Thoracic aorta (tissue), 2 donors: ENCODE results near the gene RIT1. TPM values are rescaled to one million over a fixed set of nuclear protein-coding genes. Genes with fewer than 3 reads are reported as not detected.
"Not testable (repeated sequence)": the region's sequence is repeated elsewhere in the genome, so short reads cannot be mapped to it uniquely, and the experiment has no call there.

Source experiments
- ATAC-seq: fragments of 150-250 bp; one replicate; pipeline ENCODE4 v1.8.0; 2017; ENCODE audit warnings: low read depth; ENCODE audit not compliant: insufficient number of reproducible peaks, low FRiP score
- DNase-seq: peaks from one replicate; pipeline ENCODE4 v3.0.0-alpha.2; 2020; ENCODE audit warnings: low spot score
- H3K27ac ChIP-seq, 2 donors: fragments of 200-600 bp; sonication (generic); 1 replicate in 1 of 2; 2 replicates in 1 of 2; pipeline ENCODE4 v1.5.1; 2016; ENCODE audit warnings: mild to moderate bottlenecking in 2 of 2, moderate library complexity in 2 of 2
- H3K27me3 ChIP-seq: fragments of 200-600 bp; sonication (generic); replicated peaks from 2 replicates; pipeline ENCODE4 v1.6.0; 2016; ENCODE audit warnings: mild to moderate bottlenecking; ENCODE audit not compliant: insufficient read depth
- H3K36me3 ChIP-seq: fragments of 200-600 bp; sonication (generic); one replicate; pipeline ENCODE4 v1.5.1; 2016
- H3K4me1 ChIP-seq, 2 donors: fragments of 200-600 bp; sonication (generic); 1 replicate in 1 of 2; 2 replicates in 1 of 2; pipeline versions ENCODE4 v1.5.1 to v1.6.0; 2016; ENCODE audit warnings: low read depth in 2 of 2, mild to moderate bottlenecking in 1 of 2; ENCODE audit not compliant: control insufficient read depth in 1 of 2
- H3K4me3 ChIP-seq: fragments of 200-600 bp; sonication (generic); 2 replicates; pipeline ENCODE4 v1.5.1; 2016; ENCODE audit warnings: mild to moderate bottlenecking
- H3K9me3 ChIP-seq: fragments of 200-600 bp; sonication (generic); 2 replicates; pipeline ENCODE4 v1.5.1; 2016
- total RNA-seq, 2 donors: library from RNA; depleted of rRNA; stranded (reverse); fragments of >200 nt; gene quantifications; one replicate each; pipeline versions ENCODE4 v1.1.0 to v1.2.3, GENCODE V29; 2016
- TF ChIP-seq, protein P1 (sequence below): fragments of 200-600 bp; sonication (generic); IDR thresholded peaks from one replicate; pipeline ENCODE4 v1.5.1; 2019; ENCODE audit warnings: antibody characterized with exemption

RIT1 gene
- total RNA-seq, 2 donors from 2014 or later: 27.1 to 42.8 TPM

DNA sequence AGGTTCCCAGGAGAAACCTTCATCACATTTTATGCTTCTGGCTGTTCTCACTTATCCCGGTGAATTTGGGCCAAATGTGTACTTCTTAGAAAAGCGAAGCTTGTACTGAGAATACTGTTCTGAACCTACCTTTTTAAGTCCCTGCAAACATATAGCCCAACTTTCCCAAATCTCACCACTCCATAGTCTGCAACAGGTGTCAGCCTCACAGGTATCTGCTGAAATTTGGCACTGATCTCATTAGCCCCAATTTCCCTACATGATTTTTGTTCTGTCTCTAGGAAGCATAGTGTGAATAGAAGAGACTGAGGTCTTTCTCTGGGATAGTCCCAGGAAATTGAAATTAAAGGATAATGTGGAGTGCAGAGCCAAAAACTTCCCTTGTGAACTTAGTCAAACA lies 11.5 kb downstream of the RIT1 start:
- Histone ChIP-seq H3K4me3 (no peak overlapping the region), H3K4me1 (peaks cover 0 to under 1% of the 10 kb centered on the region in 2 donors), H3K27ac (no peak overlapping the region), H3K27me3 (no peaks in the 10 kb centered on the region), H3K36me3 (peaks cover 62% of the 10 kb centered on the region), H3K9me3 (no peaks in the 10 kb centered on the region)
- ATAC-seq (no peak), DNase-seq (no peak)
- TF ChIP-seq, protein P1, sequence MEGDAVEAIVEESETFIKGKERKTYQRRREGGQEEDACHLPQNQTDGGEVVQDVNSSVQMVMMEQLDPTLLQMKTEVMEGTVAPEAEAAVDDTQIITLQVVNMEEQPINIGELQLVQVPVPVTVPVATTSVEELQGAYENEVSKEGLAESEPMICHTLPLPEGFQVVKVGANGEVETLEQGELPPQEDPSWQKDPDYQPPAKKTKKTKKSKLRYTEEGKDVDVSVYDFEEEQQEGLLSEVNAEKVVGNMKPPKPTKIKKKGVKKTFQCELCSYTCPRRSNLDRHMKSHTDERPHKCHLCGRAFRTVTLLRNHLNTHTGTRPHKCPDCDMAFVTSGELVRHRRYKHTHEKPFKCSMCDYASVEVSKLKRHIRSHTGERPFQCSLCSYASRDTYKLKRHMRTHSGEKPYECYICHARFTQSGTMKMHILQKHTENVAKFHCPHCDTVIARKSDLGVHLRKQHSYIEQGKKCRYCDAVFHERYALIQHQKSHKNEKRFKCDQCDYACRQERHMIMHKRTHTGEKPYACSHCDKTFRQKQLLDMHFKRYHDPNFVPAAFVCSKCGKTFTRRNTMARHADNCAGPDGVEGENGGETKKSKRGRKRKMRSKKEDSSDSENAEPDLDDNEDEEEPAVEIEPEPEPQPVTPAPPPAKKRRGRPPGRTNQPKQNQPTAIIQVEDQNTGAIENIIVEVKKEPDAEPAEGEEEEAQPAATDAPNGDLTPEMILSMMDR: no peak

DNA sequence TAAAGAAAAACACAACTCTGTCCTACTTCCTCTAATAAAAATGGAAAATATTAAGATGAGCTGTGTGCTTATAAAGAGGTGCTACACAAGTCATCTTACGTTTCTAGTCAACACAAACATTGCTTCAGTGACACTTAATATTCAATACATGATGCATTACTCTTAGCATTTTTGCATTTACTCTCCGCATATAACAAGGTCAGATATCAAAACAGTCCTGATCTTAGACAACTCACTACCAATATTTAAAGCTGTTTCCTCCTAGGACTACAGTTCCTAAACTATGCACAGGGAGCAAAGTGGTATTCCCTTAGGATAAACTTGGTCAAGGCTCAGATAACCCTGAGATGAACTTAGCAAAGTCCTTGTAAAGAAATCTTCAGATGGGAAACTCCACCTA lies 12.3 kb downstream of the RIT1 start:
- no peak overlapping the region for H3K27ac ChIP-seq
- H3K36me3 ChIP-seq: peaks cover 54% of the 10 kb centered on the region
- no peaks in the 10 kb centered on the region for H3K27me3 ChIP-seq
- TF ChIP-seq, protein P1: no peak
- no peaks in the 10 kb centered on the region for H3K9me3 ChIP-seq
- no peak for DNase-seq
- no peak for ATAC-seq
- no peak overlapping the region for H3K4me3 ChIP-seq
- H3K4me1 ChIP-seq: peaks cover 3 to 8% of the 10 kb centered on the region in 2 donors

DNA sequence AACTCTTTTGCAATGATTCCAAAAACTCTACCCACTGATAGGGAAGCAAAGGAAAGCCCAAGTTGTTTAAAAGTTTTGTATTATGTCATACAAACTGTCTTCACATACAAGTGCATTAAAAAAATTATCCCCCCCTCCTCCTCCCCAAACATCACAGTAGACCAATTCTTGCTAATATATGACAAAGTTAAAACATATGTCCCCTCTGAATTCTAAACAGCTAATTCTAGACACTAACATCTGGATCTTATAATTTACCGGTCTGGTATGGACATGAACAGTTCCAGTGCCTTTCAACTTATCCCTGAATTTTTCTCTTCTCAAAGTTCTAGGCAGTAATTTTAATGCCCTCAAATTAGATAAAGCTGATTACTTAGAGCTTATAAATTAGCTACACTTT lies 13.4 kb downstream of the RIT1 start:
- H3K27ac ChIP-seq: no peak overlapping the region
- ATAC-seq (no peak), DNase-seq (no peak)
- no peaks in the 10 kb centered on the region for H3K27me3 ChIP-seq
- TF ChIP-seq, protein P1: no peak
- no peak overlapping the region for H3K4me3 ChIP-seq
- no peaks in the 10 kb centered on the region for H3K9me3 ChIP-seq
- H3K36me3 ChIP-seq: peaks cover 44% of the 10 kb centered on the region
- peaks cover 11 to 20% of the 10 kb centered on the region in 2 donors for H3K4me1 ChIP-seq

DNA sequence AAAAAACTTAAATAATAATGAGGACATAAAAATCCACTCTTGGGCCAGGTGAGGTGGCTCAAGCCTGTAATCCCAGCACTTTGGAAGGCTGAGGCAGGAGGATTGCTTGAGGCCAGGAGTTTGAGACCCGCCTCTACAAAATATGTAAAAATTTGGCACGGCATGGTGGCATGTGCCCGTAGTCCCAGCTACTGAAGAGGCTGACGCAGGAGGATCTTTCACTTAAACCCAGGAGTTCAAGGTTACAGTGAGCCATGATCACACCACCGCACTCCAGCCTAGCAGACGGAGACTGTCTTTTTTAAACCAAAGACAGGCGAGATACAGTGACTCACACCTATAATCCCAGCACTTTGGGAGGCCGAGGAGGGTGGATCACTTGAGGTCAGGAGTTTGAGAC lies 14.7 kb downstream of the RIT1 start:
- peaks cover 16 to 27% of the 10 kb centered on the region in 2 donors for H3K4me1 ChIP-seq
- H3K27me3 ChIP-seq, ATAC-seq, DNase-seq, H3K4me3 ChIP-seq, H3K9me3 ChIP-seq, H3K27ac ChIP-seq: not testable (repeated sequence)
- peaks cover 36% of the 10 kb centered on the region for H3K36me3 ChIP-seq

DNA sequence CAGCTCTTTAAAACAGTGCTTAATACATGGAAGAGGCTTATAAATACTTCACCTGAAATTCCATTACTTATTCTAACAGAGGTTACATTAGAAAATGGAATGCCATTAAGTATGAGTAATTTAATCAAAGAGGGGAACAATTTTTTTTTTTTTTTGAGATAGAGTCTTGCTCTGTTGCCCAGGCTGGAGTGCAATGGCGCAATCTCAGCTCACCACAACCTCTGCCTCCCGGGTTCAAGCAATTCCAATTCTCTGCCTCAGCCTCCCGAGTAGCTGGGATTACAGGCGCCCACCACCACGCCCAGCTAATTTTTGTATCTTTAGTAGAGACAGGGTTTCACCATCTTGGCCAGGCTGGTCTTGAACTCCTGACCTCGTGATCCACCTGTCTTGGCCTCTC lies 15.5 kb downstream of the RIT1 start:
- not testable (repeated sequence) for ATAC-seq, H3K27ac ChIP-seq, DNase-seq, H3K27me3 ChIP-seq, H3K4me3 ChIP-seq, H3K9me3 ChIP-seq
- Histone ChIP-seq H3K36me3 (peaks cover 27% of the 10 kb centered on the region), H3K4me1 (peaks cover 16 to 27% of the 10 kb centered on the region in 2 donors)

DNA sequence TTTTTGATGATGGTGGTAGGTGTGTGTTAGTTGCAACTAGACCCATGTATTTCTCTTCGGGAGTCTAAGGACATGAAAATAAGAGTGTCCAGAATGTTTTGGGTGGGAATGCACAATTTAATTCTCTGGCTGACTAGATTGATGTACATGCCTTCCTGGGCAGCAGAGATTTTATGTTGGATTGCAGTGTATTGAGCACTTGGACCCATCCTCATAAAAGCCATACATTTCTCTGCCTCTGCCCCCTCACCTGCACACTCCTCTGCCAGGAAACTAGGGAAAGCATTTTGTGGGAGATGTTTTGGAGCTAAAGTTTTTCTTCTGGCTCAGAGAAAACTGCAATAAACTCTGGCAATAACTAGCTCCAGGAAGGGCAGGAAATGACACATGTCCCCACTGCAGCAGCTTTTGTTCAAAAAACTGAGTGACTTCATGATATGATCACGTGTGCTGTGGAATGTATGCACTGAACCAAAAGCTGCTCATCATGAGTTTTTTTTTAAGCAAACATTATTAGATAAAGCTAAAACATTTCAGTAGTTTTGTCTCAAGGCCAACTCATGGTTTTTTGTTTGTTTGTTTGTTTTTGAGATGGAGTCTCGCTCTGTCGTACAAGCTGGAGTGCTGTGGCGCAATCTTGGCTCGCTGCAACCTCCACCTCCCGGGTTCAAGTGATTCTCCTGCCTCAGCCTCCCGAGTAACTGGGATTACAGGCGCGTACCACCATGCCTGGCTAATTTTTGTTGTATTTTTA lies 17.6 kb downstream of the RIT1 start:
- Histone ChIP-seq H3K9me3 (no peaks in the 10 kb centered on the region), H3K27ac (peak overlapping the region; percentile 78 to 90), H3K27me3 (no peaks in the 10 kb centered on the region), H3K4me3 (peak overlapping the region; percentile 42), H3K36me3 (peaks cover 8% of the 10 kb centered on the region), H3K4me1 (peaks cover 20 to 27% of the 10 kb centered on the region in 2 donors)
- ATAC-seq (peak; percentile 79), DNase-seq (peak; percentile 18)
- TF ChIP-seq, protein P1: no peak
